ENCODE results near the gene KXD1.

Gene KXD1

GRCh38 chr19:18577365-18577914 lies 19.8 kb downstream of the KXD1 start:
- Histone ChIP-seq H2AK5ac (ENCODE audit: low read length) (no peak overlapping the region), H3K79me1 (ENCODE audit: low read length) (no peaks in the 10 kb centered on the region), H4K12ac (ENCODE audit: low read depth, low read length) (no peak overlapping the region), H2AFZ (ENCODE audit: insufficient read depth, low read length, poor library complexity) (no peak overlapping the region), H3K4me2 (ENCODE audit: low read length) (no peak overlapping the region), H3K4ac (ENCODE audit: low read depth, low read length) (no peak overlapping the region), H2BK12ac (ENCODE audit: low read length) (no peak overlapping the region), H3K4me1 (ENCODE audit: control insufficient read depth in 1 of 2, insufficient read depth in 2 of 2, low read length in 2 of 2) (peaks cover 8% of the 10 kb centered on the region in 2 experiments), H3K27me3 (ENCODE audit: insufficient read depth, low read length) (no peaks in the 10 kb centered on the region), H3K9me3 (ENCODE audit: insufficient read depth, low read depth, low read length) (peaks cover 1% of the 10 kb centered on the region), H3K36me3 (ENCODE audit: control insufficient read depth in 1 of 2, insufficient read depth in 2 of 2, low read length in 2 of 2) (peaks cover 40 to 45% of the 10 kb centered on the region in 2 experiments), H3K9ac (ENCODE audit: low read length) (no peak overlapping the region), H2BK5ac (ENCODE audit: low read depth, low read length, poor library complexity) (no peak overlapping the region), H3K14ac (ENCODE audit: low read length) (no peak overlapping the region), H3K27ac (ENCODE audit: low read depth, low read length) (no peak overlapping the region), H3K4me3 (ENCODE audit: low read depth, low read length) (no peak overlapping the region), H3K23ac (ENCODE audit: low read length) (no peak overlapping the region), H3K79me2 (ENCODE audit: control insufficient read depth, insufficient read depth, low read length, poor library complexity) (peaks cover 5% of the 10 kb centered on the region), H4K8ac (ENCODE audit: low read depth, low read length) (no peak overlapping the region), H2BK120ac (ENCODE audit: insufficient read depth, low read length, poor library complexity) (no peak overlapping the region), H4K91ac (ENCODE audit: low read depth, low read length) (no peak overlapping the region), H3K18ac (ENCODE audit: low read length) (no peak overlapping the region)
- no peak for DNase-seq
- WGBS (ENCODE audit: extremely low coverage, insufficient coverage, insufficient read length): no CpG with 5 or more reads among the region's 21 CpGs

GRCh38 chr19:18580311-18580710 lies 22.6 kb downstream of the KXD1 start:
- H3K9ac ChIP-seq (ENCODE audit: low read length): no peak overlapping the region
- H2BK5ac ChIP-seq (ENCODE audit: low read depth, low read length, poor library complexity): no peak overlapping the region
- no peaks in the 10 kb centered on the region for H3K4me1 ChIP-seq (ENCODE audit: control insufficient read depth in 1 of 2, insufficient read depth in 2 of 2, low read length in 2 of 2)
- H3K4me2 ChIP-seq (ENCODE audit: low read length): no peak overlapping the region
- H2BK12ac ChIP-seq (ENCODE audit: low read length): no peak overlapping the region
- WGBS (ENCODE audit: extremely low coverage, insufficient coverage, insufficient read length): no CpG with 5 or more reads among the region's 7 CpGs
- no peaks in the 10 kb centered on the region for H3K79me2 ChIP-seq (ENCODE audit: control insufficient read depth, insufficient read depth, low read length, poor library complexity)
- no peaks in the 10 kb centered on the region for H3K9me3 ChIP-seq (ENCODE audit: insufficient read depth, low read depth, low read length)
- no peak overlapping the region for H3K27ac ChIP-seq (ENCODE audit: low read depth, low read length)
- no peak overlapping the region for H2BK120ac ChIP-seq (ENCODE audit: insufficient read depth, low read length, poor library complexity)
- peaks cover 16 to 21% of the 10 kb centered on the region in 2 experiments for H3K36me3 ChIP-seq (ENCODE audit: control insufficient read depth in 1 of 2, insufficient read depth in 2 of 2, low read length in 2 of 2)
- no peaks in the 10 kb centered on the region for H3K27me3 ChIP-seq (ENCODE audit: insufficient read depth, low read length)
- no peak overlapping the region for H3K4ac ChIP-seq (ENCODE audit: low read depth, low read length)
- no peak overlapping the region for H2AFZ ChIP-seq (ENCODE audit: insufficient read depth, low read length, poor library complexity)
- H3K79me1 ChIP-seq (ENCODE audit: low read length): no peaks in the 10 kb centered on the region
- H3K14ac ChIP-seq (ENCODE audit: low read length): no peak overlapping the region
- H4K91ac ChIP-seq (ENCODE audit: low read depth, low read length): no peak overlapping the region
- no peak for DNase-seq
- no peak overlapping the region for H3K4me3 ChIP-seq (ENCODE audit: low read depth, low read length)
- H4K8ac ChIP-seq (ENCODE audit: low read depth, low read length): no peak overlapping the region
- H4K12ac ChIP-seq (ENCODE audit: low read depth, low read length): no peak overlapping the region
- no peak overlapping the region for H3K18ac ChIP-seq (ENCODE audit: low read length)
- no peak overlapping the region for H3K23ac ChIP-seq (ENCODE audit: low read length)
- H2AK5ac ChIP-seq (ENCODE audit: low read length): no peak overlapping the region

- no peak overlapping the region for H2AFZ ChIP-seq (ENCODE audit: insufficient read depth, low read length, poor library complexity)
- no peak overlapping the region for H3K4ac ChIP-seq (ENCODE audit: low read depth, low read length)
- no peaks in the 10 kb centered on the region for H3K27me3 ChIP-seq (ENCODE audit: insufficient read depth, low read length)
- H2AK5ac ChIP-seq (ENCODE audit: low read length): no peak overlapping the region
- H4K12ac ChIP-seq (ENCODE audit: low read depth, low read length): no peak overlapping the region
- DNase-seq: no peak
- H3K18ac ChIP-seq (ENCODE audit: low read length): no peak overlapping the region
- WGBS (ENCODE audit: extremely low coverage, insufficient coverage, insufficient read length): no CpG with 5 or more reads among the region's 2 CpGs
- H3K9ac ChIP-seq (ENCODE audit: low read length): no peak overlapping the region
- H3K27ac ChIP-seq (ENCODE audit: low read depth, low read length): no peak overlapping the region
- no peak overlapping the region for H3K14ac ChIP-seq (ENCODE audit: low read length)
- H3K4me3 ChIP-seq (ENCODE audit: low read depth, low read length): no peak overlapping the region
- H3K23ac ChIP-seq (ENCODE audit: low read length): no peak overlapping the region
- H3K4me1 ChIP-seq (ENCODE audit: control insufficient read depth in 1 of 2, insufficient read depth in 2 of 2, low read length in 2 of 2): peaks cover 6 to 13% of the 10 kb centered on the region in 2 experiments
- peaks cover 6% of the 10 kb centered on the region for H3K9me3 ChIP-seq (ENCODE audit: insufficient read depth, low read depth, low read length)
- no peak overlapping the region for H2BK120ac ChIP-seq (ENCODE audit: insufficient read depth, low read length, poor library complexity)
- H4K8ac ChIP-seq (ENCODE audit: low read depth, low read length): no peak overlapping the region
- no peak overlapping the region for H2BK5ac ChIP-seq (ENCODE audit: low read depth, low read length, poor library complexity)
- H4K91ac ChIP-seq (ENCODE audit: low read depth, low read length): no peak overlapping the region
- H2BK12ac ChIP-seq (ENCODE audit: low read length): no peak overlapping the region
- peaks cover 6% of the 10 kb centered on the region for H3K79me2 ChIP-seq (ENCODE audit: control insufficient read depth, insufficient read depth, low read length, poor library complexity)
- H3K79me1 ChIP-seq (ENCODE audit: low read length): peaks cover 16% of the 10 kb centered on the region
- peaks cover 4% of the 10 kb centered on the region in 2 experiments for H3K36me3 ChIP-seq (ENCODE audit: control insufficient read depth in 1 of 2, insufficient read depth in 2 of 2, low read length in 2 of 2)
- no peak overlapping the region for H3K4me2 ChIP-seq (ENCODE audit: low read length)
Observed at GRCh38 chr19:18586306-18586705, 28.6 kb downstream of the KXD1 start.

GRCh38 chr19:18587561-18587960 lies 29.9 kb downstream of the KXD1 start:
- peaks cover 6% of the 10 kb centered on the region for H3K9me3 ChIP-seq (ENCODE audit: insufficient read depth, low read depth, low read length)

More at GRCh38 chr19:18587561-18587960, 29.9 kb downstream of the KXD1 start:
- WGBS (ENCODE audit: extremely low coverage, insufficient coverage, insufficient read length): no CpG with 5 or more reads among the region's 12 CpGs
- no peaks in the 10 kb centered on the region for H3K27me3 ChIP-seq (ENCODE audit: insufficient read depth, low read length)
- H2AFZ ChIP-seq (ENCODE audit: insufficient read depth, low read length, poor library complexity): no peak overlapping the region
- no peak overlapping the region for H2BK120ac ChIP-seq (ENCODE audit: insufficient read depth, low read length, poor library complexity)
- no peak for DNase-seq
- H4K12ac ChIP-seq (ENCODE audit: low read depth, low read length): no peak overlapping the region
- peaks cover 6% of the 10 kb centered on the region for H3K79me2 ChIP-seq (ENCODE audit: control insufficient read depth, insufficient read depth, low read length, poor library complexity)
- H3K4me3 ChIP-seq (ENCODE audit: low read depth, low read length): no peak overlapping the region
- no peak overlapping the region for H3K18ac ChIP-seq (ENCODE audit: low read length)
- no peak overlapping the region for H3K4me2 ChIP-seq (ENCODE audit: low read length)
- no peak overlapping the region for H3K14ac ChIP-seq (ENCODE audit: low read length)
- H3K36me3 ChIP-seq (ENCODE audit: control insufficient read depth in 1 of 2, insufficient read depth in 2 of 2, low read length in 2 of 2): peaks cover 4 to 6% of the 10 kb centered on the region in 2 experiments
- no peak overlapping the region for H2BK12ac ChIP-seq (ENCODE audit: low read length)
- H4K8ac ChIP-seq (ENCODE audit: low read depth, low read length): peak overlapping the region; percentile 98
- peaks cover 6 to 13% of the 10 kb centered on the region in 2 experiments for H3K4me1 ChIP-seq (ENCODE audit: control insufficient read depth in 1 of 2, insufficient read depth in 2 of 2, low read length in 2 of 2)
- no peak overlapping the region for H2AK5ac ChIP-seq (ENCODE audit: low read length)
- no peak overlapping the region for H2BK5ac ChIP-seq (ENCODE audit: low read depth, low read length, poor library complexity)
- no peak overlapping the region for H3K27ac ChIP-seq (ENCODE audit: low read depth, low read length)
- no peak overlapping the region for H3K9ac ChIP-seq (ENCODE audit: low read length)
- no peak overlapping the region for H3K23ac ChIP-seq (ENCODE audit: low read length)
- H3K79me1 ChIP-seq (ENCODE audit: low read length): peaks cover 16% of the 10 kb centered on the region
- no peak overlapping the region for H3K4ac ChIP-seq (ENCODE audit: low read depth, low read length)
- H4K91ac ChIP-seq (ENCODE audit: low read depth, low read length): no peak overlapping the region

All from trophoblast cell (in vitro differentiated cells and primary cell).